GM19238 (cell line): ENCODE results near the gene SGSH.
A peak's percentile ranks its signal among the peaks of the same experiment; 100 is the strongest.
"Not testable (repeated sequence)": the region's sequence is repeated elsewhere in the genome, so short reads cannot be mapped to it uniquely, and the experiment has no call there.

Source experiments
- DNase-seq: peaks from one replicate; pipeline ENCODE4 v3.0.0; 2011; ENCODE audit warnings: low spot score; ENCODE audit not compliant: insufficient read length

The SGSH gene

DNA sequence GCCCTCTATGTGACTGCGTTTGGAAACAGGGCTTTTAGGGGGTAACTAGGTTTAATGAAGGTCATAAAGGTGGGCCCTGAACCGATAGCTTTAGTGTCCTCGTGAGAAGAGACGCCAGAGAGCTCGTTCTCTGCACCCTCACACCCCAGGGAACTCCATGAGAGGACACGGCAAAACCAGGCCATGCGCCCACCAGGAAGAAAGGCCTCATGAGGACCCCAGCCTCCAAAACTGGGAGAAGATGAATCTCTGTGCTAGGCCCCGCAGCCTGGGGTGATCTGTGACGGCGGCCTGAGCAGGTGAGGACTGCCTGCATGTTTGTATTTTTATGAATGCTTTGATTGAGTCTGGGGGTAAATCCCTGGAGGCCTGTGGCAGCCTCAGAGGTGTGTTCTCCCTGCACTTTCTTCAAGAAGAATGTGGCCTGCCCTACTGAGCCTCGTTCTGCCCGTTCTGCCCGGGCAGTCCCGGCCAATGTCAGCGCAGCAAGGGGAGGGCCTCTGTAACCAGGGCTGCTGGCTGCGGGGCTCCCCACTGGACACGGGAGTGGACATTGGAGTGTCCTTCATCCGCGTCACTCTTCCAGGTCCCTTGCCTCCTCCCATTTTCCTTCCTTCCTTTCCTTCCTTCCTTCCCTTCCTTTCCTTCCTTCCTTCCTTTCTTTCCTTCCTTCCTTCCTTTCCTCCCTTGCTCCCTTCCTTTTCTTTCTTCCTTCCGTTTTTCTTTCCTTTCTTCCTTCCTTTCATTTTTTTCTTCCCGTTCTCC is 33.7 kb upstream of the SGSH start:
- DNase-seq, result no peak

DNA sequence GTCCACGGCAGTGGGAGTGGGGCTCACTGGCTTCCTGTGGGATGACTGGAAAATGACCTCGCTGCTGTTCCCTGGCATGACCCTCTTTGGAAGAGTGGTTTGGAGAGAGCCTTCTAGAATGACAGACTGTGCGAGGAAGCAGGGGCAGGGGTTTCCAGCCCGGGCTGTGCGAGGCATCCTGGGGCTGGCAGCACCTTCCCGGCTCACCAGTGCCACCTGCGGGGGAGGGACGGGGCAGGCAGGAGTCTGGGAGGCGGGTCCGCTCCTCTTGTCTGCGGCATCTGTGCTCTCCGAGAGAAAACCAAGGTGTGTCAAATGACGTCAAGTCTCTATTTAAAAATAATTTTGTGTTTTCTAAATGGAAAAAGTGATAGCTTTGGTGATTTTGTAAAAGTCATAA is 32.7 kb upstream of the SGSH start:
- DNase-seq, result peak; percentile 84

DNA sequence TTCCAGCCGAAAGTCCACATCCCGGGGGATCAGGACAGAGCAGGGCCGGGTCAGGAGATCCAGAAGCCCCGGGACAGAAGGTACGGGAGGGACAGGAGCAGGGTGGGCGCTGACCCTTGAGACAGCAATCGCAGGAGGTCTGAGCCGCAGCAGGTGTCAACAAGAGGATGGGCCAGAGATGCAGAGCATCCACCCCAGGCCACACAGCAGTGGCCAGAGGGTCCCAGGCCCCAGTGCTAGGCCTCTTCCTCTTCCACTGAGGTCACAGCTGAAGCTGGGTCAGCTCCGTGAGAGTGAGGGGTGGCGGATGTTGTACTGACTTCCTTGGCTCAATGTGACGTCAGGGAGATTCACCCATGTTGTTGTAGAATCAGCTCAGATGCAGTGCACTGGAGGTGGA is 31.8 kb upstream of the SGSH start:
- no peak for DNase-seq

DNA sequence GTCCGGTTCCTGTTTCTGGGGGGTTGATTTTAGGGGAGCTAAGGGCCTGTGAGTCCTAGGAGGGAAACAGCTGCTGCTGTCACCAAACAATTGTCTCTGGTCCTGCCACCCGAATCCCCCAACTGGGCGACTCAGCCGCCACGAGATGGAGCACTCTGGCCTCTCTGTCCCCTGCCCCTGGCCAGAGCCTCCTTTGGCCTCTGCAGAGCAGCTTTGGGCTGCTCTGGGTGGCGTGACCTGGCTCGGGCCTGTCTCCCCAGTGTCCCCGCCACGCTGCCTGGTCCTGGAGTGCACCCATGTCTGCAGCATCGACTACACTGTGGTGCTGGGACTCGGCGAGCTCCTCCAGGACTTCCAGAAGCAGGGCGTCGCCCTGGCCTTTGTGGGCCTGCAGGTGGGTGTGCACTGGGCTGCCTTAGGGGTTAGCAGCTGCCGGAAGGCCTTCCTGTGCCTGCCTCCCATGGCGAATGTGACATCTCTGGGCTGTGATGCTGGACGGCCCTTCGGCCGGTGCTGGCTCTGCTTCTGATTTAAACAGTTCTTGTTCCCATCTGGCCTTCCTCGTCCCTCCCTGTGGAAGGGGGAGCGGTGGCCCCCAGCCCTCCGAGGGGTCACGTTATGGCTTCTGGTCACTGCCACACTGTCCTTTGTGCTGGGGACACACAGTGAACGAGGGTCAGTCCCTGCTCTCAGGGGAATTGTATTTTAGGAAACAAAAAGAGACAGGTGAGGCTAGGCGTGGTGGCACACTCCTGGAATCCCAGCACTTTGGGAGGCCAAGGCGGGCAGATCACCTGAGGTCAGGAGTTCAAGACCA is 29.0 kb upstream of the SGSH start:
- DNase-seq, result no peak

DNA sequence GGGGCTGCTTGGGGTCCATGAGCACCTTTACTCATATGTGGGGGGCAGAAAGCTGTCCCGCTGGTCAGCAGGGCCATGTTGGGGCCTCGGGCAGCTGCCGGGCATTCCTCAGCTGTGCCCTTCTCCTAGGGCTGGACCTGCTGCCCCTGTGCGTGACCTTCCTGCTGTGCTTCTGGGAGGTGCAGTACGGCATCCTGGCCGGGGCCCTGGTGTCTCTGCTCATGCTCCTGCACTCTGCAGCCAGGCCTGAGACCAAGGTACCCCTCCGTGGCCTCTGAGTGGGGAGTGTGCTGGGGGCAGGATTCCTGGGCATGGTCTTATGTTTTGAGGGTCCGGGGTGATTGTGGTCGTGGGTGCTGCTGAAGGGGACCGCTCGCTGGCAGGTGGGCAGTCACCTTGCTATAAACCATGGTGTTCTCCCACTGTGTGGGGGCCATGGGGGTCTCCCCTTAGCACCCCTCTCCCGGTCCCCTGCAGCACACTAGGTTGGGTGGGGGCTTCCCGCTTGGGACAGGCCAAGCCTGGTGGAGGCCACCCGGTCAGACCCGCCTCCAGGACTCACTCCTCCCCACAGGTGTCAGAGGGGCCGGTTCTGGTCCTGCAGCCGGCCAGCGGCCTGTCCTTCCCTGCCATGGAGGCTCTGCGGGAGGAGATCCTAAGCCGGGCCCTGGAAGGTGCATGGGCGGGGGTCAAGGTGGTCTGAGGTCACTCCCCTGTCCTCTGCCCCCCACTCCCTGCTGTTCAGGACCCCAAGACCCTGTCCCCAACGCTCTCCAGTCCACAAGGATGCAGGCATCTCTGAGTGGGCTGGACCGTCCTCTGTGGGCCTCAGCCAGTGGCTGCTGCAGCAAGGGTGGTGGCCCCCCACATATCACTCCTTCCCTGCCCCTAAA is 28.1 kb upstream of the SGSH start:
- no peak for DNase-seq

DNA sequence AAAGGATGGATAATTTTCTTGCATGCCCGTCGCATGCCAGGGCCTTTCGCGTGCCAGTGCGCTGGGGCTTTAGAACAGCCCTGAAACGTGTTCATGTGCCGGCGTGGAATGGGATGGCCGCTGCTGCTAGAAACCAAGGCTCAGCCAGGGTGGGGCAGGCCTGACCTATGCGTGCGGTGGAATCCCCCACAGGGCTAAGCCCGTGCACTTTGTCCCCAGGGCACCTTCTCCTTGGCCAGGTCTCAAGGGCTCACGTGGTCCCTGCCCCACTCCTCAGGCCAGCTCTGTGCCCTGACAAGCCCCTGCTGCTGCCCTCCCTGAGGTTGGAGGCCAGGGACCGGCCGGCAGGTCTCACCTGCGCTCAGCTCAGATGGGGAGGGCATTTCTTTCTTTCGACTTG is 27.4 kb upstream of the SGSH start:
- no peak for DNase-seq

DNA sequence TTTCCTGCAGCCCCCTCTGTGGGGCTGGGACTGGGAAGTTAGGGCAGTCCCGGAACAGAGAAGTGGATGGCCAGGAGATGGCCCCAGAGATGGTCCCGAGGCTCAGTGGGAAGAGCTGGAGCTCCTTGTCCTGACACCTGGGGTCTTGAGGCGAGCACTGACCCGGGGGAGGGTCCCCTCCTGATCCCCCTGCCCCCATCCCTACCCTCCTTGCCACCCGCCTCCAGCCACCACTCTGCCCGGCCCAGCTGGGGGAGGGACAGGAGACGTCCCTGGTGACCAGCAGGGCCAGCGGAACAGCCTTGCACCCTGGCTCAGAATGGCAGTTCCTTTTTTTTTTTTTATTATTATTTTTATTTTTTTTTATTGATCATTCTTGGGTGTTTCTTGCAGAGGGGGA is 26.6 kb upstream of the SGSH start:
- no peak for DNase-seq

DNA sequence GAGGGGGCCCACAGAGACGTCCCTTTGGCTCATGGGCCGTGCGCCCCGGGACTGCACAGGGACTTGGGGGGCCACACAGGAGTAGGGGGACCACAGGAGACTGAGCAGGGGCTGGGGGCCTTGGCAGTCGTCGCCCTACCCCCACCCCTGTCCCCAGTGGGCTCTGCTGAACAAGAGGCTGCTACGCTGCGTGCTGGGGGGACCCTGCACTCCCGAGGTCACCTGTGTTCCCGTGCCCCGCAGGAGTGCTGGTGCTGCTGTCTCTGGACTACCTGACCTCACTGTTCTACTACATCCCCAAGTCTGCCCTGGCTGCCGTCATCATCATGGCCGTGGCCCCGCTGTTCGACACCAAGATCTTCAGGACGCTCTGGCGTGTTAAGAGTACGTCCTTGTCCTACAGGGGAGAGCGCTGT is 26.1 kb upstream of the SGSH start:
- no peak for DNase-seq

DNA sequence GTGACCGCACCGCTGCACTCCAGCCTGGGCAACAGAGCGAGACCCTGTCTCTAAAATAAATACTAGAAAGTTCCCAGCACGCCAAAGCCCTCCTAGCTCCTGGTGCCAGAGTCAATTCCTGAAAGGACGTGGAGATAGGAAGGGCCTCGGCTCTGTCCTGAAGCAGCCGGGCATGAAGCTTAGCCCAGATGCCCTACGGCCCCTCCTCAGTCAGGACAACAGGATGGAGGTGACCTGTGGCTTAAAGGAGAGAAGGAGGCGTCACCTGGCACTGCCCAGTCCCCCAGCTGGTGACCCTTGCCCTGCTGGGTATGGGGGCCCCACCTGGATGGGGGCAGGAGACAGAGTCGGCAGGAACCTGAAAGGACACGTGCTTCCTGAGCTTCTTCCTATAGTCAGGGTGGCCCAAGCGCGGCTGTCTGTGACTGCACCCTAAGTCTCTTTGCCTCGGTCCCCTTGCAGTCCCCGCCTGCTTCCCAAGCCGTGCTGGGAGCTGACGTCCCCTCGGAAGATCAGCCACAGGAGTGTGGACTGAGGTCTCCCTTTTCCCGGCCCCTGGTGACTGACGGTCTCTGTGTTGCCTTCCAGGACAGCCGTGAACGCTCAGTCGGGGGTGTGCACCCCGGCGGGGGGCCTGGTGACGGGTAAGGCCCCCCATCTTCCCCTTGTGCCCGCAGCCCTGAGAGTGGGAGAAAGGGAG is 25.6 kb upstream of the SGSH start:
- no peak for DNase-seq

DNA sequence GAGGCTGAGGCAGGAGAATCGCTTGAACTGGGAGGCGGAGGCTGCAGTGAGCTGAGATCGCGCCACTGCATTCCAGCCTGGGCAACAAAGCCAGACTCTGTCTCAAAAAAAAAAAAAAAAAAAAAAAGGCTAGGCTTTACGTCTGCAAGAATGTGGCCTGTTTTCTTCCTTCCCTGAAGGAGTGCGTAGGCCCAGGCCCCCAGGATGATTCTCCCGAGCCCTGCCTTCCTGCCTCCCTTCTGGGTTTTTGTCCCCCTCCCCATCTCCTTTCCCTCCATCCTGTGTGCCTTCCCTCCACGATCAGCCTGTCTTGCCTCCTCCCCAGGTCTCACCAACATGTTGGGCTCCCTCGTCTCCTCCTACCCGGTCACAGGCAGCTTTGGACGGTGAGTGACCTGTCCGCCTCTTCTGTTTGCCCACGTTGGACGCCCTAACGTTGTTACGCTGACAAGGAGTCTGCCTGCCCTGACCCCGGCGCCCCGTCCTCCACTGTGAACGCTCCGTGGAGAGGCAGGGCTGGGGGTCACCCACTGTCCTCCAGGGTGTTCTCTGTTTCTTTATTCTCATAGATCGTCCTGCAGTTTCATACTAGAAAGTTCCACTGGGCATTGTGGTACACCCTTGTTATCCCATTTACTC is 24.9 kb upstream of the SGSH start:
- DNase-seq, result no peak

DNA sequence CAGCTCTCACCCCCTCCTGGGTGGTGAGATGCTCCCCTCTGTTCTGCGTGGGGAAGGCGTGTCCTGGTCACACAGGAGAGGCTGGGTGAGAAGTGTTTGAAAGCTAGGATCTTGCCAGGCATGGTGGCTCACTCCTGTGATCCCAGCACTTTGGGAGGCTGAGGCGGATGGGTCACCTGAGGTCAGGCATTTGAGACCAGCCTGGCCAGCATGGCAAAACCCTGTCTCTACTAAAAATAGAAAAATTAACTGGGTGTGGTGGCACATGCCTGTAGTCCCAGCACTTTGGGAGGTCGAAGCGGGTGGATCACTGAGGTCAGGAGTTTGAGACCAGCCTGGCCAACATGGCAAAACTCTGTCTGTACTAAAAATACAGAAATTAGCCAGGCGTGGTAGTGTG is 24.3 kb upstream of the SGSH start:
- not testable (repeated sequence) for DNase-seq

DNA sequence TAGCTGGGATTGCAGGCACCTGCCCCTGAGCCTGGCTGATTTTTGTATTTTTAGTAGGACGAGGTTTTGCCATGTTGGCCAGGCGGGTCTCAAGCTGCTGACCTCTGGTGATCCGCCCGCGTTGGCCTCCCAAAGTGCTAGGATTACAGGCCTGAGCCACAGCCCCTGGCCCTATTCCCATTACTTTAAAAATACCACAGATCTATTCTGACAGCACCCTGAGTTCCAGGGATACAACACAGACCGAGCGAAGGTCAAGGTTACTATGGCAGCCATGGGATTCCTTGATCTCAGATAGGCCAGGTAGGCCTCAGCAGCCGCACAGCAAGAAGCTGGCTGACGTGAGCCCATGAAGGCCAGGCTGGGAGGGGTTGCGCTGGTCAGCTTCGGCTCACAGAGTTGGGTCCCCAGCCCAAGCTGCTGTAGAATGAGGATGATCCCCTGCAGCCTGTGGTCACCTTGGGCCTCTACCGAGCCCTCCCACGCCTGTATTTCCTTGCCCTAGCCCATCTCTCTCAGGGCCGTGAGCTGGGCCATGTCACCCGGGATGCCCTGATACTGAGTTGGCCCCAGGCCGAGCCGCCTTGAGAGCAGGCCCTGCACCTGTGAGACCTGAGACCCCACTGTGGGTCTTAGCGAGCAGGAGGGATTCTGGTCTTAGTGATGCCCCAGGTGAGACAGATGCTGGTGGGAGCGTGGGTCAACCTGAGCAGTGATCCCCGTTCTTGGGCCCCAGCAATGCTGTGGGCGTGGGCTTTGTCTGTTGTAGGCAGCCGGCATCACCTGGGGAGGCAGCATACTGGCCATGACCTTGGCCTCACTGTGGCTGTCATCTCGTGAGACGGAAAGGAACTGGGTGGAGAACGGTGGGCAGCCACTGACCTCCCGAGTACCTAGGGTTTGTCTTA is 23.6 kb upstream of the SGSH start:
- no peak for DNase-seq

DNA sequence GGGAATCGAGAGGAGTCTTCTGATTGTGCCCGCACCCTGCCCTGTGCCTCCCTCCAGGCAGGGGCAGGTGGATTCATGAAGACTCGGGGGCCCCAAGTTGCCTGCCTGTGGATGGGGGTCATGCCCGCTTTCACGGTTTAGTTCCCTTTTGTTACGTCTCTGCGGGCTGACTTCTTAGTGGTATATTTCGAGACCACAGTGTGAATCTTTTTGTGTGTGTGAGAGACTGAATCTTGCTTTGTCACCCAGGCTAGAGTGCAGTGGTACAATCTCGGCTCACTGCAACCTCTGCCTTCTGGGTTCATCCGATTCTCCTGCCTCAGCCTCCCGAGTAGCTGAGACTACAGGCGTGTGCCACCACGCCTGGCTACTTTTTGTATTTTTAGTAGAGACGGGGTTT is 22.4 kb upstream of the SGSH start:
- DNase-seq, result no peak

DNA sequence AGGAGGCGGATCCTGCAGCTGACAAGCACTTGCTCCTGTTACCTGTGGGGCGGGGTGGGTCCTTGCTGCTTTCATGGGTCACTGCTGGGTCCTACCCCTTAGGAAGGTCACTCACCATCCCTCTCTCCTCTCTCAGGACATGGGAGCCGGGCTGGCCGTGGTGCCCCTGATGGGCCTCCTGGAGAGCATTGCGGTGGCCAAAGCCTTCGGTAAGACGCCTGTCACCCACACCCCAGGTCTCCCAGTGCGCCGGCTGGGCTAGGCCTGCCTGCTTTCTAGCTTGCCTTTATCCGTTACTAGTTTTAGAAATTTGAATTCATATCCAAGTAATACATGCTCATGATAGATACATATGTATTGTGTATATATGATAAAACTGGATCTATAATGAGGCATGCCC is 17.3 kb upstream of the SGSH start:
- no peak for DNase-seq

DNA sequence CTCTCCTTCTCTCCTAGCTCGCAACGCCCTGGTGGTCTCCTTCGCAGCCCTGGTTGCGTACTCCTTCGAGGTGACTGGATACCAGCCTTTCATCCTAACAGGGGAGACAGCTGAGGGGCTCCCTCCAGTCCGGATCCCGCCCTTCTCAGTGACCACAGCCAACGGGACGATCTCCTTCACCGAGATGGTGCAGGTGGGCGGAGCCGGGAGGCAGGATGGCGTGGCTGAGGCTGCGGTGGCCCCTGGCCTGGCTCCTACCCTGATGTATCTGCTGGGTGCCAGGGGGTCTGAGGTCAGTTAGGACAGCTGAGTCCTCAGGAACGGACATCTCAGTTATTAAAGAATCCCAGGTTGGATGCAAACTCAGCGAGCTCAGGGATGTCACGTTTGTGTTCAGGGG is 16.8 kb upstream of the SGSH start:
- DNase-seq, result no peak

DNA sequence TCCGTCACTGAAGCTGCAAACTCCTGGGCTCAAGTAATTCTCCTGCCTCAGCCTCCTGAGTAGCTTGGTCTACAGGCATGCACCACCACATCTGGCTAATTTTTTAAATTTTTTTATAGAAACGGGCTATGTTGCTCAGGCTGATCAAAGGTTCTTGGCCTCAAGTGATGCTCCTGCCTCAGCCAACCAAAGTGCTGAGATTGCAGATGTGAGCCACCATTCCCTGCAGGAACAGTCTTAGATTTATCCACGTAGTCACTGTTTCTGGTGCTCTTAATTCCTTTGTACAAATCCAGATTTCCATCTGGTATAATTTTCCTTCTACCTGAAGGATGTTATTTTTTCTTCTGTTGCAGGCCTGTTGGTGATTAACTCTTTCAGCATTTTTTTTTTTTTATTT is 13.1 kb upstream of the SGSH start:
- DNase-seq, result no peak

DNA sequence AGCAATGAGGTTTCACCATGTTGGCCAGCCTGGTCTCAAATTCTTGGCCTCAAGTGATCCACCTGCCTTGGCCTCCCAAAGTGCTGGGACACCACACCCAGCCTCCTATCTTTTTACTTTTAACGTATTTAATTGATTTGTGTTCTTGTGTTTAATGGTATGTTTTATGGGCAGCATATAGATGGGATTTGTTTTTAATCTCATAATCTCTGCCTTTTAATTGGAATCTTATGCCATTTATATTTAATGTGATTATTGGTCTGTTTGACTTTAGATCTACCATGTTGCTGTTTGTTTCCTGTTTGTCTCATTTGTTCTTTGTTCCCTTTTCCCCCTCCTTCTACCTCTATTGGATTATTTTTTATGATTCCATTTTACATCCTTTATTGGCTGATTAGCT is 12.3 kb upstream of the SGSH start:
- no peak for DNase-seq

DNA sequence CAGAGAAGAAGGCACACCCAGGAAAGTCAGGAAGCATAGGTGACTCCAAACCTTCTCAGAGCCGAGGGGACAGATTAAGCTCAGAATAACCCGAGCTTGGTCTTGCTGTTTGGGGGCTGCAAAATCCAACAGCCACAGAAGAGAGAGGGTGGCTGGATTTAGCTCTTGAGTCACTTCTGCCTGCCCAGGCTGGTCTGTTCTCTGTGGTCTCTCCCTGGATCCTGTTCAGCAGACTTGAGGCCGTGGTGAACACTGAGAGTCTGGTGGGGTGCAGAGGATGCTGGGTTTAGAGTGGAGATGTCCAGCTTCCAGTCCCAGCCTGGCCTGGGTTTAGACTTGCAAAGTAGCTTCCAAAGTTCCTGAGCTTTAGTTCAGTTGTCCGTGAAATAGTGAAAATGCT is 8.9 kb upstream of the SGSH start:
- DNase-seq, result no peak

DNA sequence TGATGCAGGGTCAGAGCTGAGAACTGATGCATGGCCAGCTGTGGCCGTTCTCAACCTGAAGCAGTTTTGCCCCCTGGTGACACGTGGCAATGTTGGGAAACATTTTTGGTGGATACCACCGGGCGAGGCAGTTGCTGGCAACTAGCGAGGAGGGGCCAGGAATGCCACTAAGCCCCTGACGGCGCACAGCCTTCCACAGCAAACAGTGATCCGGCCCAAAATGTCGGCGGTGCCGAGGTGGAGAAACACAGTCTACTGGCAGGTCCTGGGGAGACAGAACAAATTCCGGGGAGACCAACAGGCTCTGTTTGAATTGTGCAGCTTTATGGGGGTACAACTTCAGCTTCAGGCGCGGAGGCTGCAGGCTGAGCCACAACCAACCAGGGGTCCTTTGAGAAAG is 8.3 kb upstream of the SGSH start:
- no peak for DNase-seq

DNA sequence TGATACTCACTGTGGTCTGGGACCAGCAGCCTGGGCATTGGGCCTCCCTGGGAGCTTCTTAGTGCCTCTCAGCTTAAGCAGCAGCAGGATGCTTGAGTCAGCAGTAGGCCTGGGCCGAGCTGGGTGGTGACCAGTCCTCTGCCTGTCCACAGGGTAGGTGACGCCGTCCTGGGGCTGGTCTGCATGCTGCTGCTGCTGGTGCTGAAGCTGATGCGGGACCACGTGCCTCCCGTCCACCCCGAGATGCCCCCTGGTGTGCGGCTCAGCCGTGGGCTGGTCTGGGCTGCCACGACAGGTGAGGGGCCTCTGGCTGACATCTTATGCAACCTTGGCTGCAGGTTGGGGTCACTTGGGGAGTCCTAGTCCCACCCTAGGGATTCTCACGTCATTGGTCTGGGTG is 7.5 kb upstream of the SGSH start:
- no peak for DNase-seq
